ENCODE results near the gene LARGE1. TPM values are rescaled to one million over a fixed set of nuclear protein-coding genes. Genes with fewer than 3 reads are reported as not detected.

LARGE1 gene
- total and polyA plus RNA-seq, 2 of the 8 experiments (the other 6 are each of a cell fraction or from before 2014, with no cell fraction given) = 43.7 to 83.0 TPM

DNA sequence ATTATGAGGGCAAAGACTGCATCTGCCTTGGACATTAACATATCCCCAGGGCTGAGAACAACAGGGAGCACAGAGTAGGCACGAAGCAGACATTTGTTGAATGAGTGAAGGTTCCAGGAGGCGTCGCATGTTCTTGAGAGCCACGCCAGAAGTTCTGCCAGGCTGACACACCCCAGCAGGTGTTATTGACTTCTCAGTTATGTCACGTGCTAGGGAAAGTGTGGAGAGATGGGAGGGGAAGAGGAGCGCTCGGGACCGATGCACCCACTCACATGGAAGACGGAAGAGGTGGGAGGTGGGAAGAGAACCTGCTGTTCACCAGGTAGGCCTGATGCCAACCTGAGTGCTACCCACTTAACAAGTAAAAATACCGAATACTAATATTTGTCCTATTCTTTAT lies 232.8 kb downstream of the LARGE1 start:
- Histone ChIP-seq H3K14ac (ENCODE audit: insufficient read length) (no peak overlapping the region), H4K20me1 (replicated peaks in 1 of 2; ENCODE audit: control insufficient read depth in 1 of 2, insufficient read depth in 2 of 2, low read length in 2 of 2) (peaks cover 5 to 6% of the 10 kb centered on the region in 2 experiments), H3K27me3 (replicated peaks in 1 of 4; ENCODE audit: control insufficient read depth in 3 of 4, extremely low read depth in 1 of 4, insufficient read depth in 3 of 4, low read length in 3 of 4) (no peaks in the 10 kb centered on the region), H3K4me3 (ENCODE audit: extremely low read depth in 1 of 4, insufficient read depth in 2 of 4, low read depth in 3 of 4, low read length in 4 of 4) (no peak overlapping the region), H2BK12ac (ENCODE audit: low read depth, low read length) (no peak overlapping the region), H4K8ac (ENCODE audit: extremely low read depth, insufficient read depth, low read length) (no peak overlapping the region), H2AK5ac (ENCODE audit: low read depth, low read length) (no peak overlapping the region), H3K4ac (replicated peaks; ENCODE audit: insufficient read length, low read depth, low read length) (no peak overlapping the region), H2AFZ (ENCODE audit: low read length) (no peak overlapping the region), H3K56ac (replicated peaks; ENCODE audit: insufficient read length, low read depth, low read length) (no peak overlapping the region), H2BK15ac (ENCODE audit: low read length) (no peak overlapping the region), H3K79me2 (ENCODE audit: control insufficient read depth in 1 of 2, insufficient read depth in 2 of 2, low read length in 2 of 2) (peaks cover 0 to 86% of the 10 kb centered on the region in 2 experiments; a peak in 3 of 4 replicates), H2BK5ac (ENCODE audit: low read depth, low read length) (no peak overlapping the region), H3K9me3 (ENCODE audit: insufficient read depth in 2 of 2, low read depth in 1 of 2, low read length in 1 of 2) (no peaks in the 10 kb centered on the region), H3K9ac (replicated peaks in 1 of 4; ENCODE audit: extremely low read depth in 1 of 4, low read depth in 3 of 4, low read length in 3 of 4) (no peak overlapping the region), H4K91ac (replicated peaks; ENCODE audit: insufficient read length, low read length) (no peak overlapping the region), H3K27ac (ENCODE audit: low read depth, low read length) (no peak overlapping the region), H3K4me1 (replicated peaks in 1 of 4; ENCODE audit: control insufficient read depth in 3 of 4, insufficient read depth in 4 of 4, low read length in 3 of 4) (no peaks in the 10 kb centered on the region), H3K79me1 (ENCODE audit: low read depth, low read length) (peaks cover 2% of the 10 kb centered on the region; the same call in 1 of the 2 replicates), H4K5ac (ENCODE audit: insufficient read length, low read depth, low read length) (no peak overlapping the region), H3K23ac (ENCODE audit: insufficient read length) (no peak overlapping the region), H3K36me3 (ENCODE audit: control insufficient read depth in 2 of 4, insufficient read depth in 4 of 4, low read length in 3 of 4) (no peaks in the 10 kb centered on the region), H3K18ac (ENCODE audit: extremely low read depth, low read length) (no peak overlapping the region), H3K23me2 (ENCODE audit: low read depth, low read length) (no peaks in the 10 kb centered on the region), H3K4me2 (ENCODE audit: insufficient read depth in 1 of 2, low read depth in 2 of 2, low read length in 2 of 2) (no peak overlapping the region), H2BK20ac (ENCODE audit: low read length) (no peak overlapping the region), H2BK120ac (replicated peaks; ENCODE audit: low read depth, low read length) (no peak overlapping the region)
- TF ChIP-seq FOSL1 (IDR thresholded peaks at IDR 0.05; ENCODE audit: insufficient read depth, low read depth, low read length) (no peak), RFX5 (IDR thresholded peaks at IDR 0.05; ENCODE audit: borderline replicate concordance, low read depth, low read length) (no peak), TAF7 (optimal IDR thresholded peaks at IDR 0.05; ENCODE audit: borderline replicate concordance, low read depth, low read length) (no peak), SUZ12 (IDR thresholded peaks at IDR 0.05; ENCODE audit: low read length) (no peak), KDM1A (IDR thresholded peaks at IDR 0.05; ENCODE audit: borderline replicate concordance, low read length) (no peak), GABPA (IDR thresholded peaks at IDR 0.05; ENCODE audit: borderline replicate concordance, insufficient read depth, low read length) (no peak), RXRA (IDR thresholded peaks at IDR 0.05; ENCODE audit: insufficient read depth, low read depth, low read length) (no peak)
- CTCF ChIA-PET (ENCODE audit: partially characterized antibody) = interaction anchor here (1.2 kb wide), 1 partner anchor 9 kb away, joined by 4 read pairs; no protein-coding TSS in a partner anchor
- no peak for FAIRE-seq
- POLR2A ChIA-PET (ENCODE audit: partially characterized antibody) = no interaction called here
- 95% methylated on average over 10 of the region's 10 CpGs; no CpG with 5 or more reads in 1 of the 2 experiments for WGBS, 2 experiments (ENCODE audit: extremely low coverage in 1 of 2, insufficient coverage in 1 of 2, insufficient read length in 1 of 2, insufficient replicate concordance in 2 of 2, low coverage in 1 of 2, low lambda C conversion rate in 2 of 2, missing lambda C conversion rate in 1 of 2)
- no peak for DNase-seq (ENCODE audit: low read depth in 1 of 2, low spot score in 2 of 2)
